ENCODE measurements around the gene RASSF3.
A peak's percentile ranks its signal among the peaks of the same experiment; 100 is the strongest.
"Not testable (repeated sequence)": the region's sequence is repeated elsewhere in the genome, so short reads cannot be mapped to it uniquely, and the experiment has no call there.

The RASSF3 gene

GRCh38 chr12:64610079-64610659 is at the start of gene RASSF3:
Gene RASSF3 (plus strand): TSS chr12:64610495. CDS start chr12:64610633, 138 bp downstream.
- DNase-seq: peak; percentile 69

- DNase-seq: no peak
These were observed 48.8 kb upstream of the RASSF3 start for GRCh38 chr12:64561302-64562136.

GRCh38 chr12:64566122-64566521 is 44.2 kb upstream of the RASSF3 start:
- no peak for DNase-seq

- no peak for DNase-seq
These were observed 43.3 kb upstream of the RASSF3 start for GRCh38 chr12:64566831-64567517.

- DNase-seq: no peak
These were observed 42.7 kb upstream of the RASSF3 start for GRCh38 chr12:64567570-64567969.

- no peak for DNase-seq
These were observed 42.0 kb upstream of the RASSF3 start for GRCh38 chr12:64568298-64568697.

- no peak for DNase-seq
These were observed 40.2 kb upstream of the RASSF3 start for GRCh38 chr12:64569923-64570691.

- no peak for DNase-seq
These were observed 38.9 kb upstream of the RASSF3 start for GRCh38 chr12:64571411-64571810.

GRCh38 chr12:64572241-64572640 is 38.1 kb upstream of the RASSF3 start:
- no peak for DNase-seq

GRCh38 chr12:64574837-64575236 is 35.5 kb upstream of the RASSF3 start:
- DNase-seq: no peak

- DNase-seq: no peak
These were observed 33.2 kb upstream of the RASSF3 start for GRCh38 chr12:64577046-64577445.

- DNase-seq: no peak
These were observed 31.7 kb upstream of the RASSF3 start for GRCh38 chr12:64578566-64578965.

GRCh38 chr12:64580681-64581080 is 29.6 kb upstream of the RASSF3 start:
- no peak for DNase-seq

- DNase-seq: no peak
These were observed 28.2 kb upstream of the RASSF3 start for GRCh38 chr12:64582114-64582513.

- no peak for DNase-seq
These were observed 27.4 kb upstream of the RASSF3 start for GRCh38 chr12:64582862-64583261.

- DNase-seq: not testable (repeated sequence)
These were observed 26.9 kb upstream of the RASSF3 start for GRCh38 chr12:64583395-64583770.

- DNase-seq: no peak
These were observed 26.4 kb upstream of the RASSF3 start for GRCh38 chr12:64583771-64584421.

- no peak for DNase-seq
These were observed 25.2 kb upstream of the RASSF3 start for GRCh38 chr12:64585104-64585503.

- no peak for DNase-seq
These were observed 22.8 kb upstream of the RASSF3 start for GRCh38 chr12:64587447-64587846.

GRCh38 chr12:64590183-64590582 is 20.1 kb upstream of the RASSF3 start:
- no peak for DNase-seq

- no peak for DNase-seq
These were observed 14.2 kb upstream of the RASSF3 start for GRCh38 chr12:64595863-64596793.

Data from activated CD4-positive, alpha-beta T cell treated with anti-CD3 and anti-CD28 coated beads, Interleukin-2, amount 50 U/mL, for 1 hour (primary cell).